ENCODE data around the gene MYEOV. TPM values are rescaled to one million over a fixed set of nuclear protein-coding genes. Genes with fewer than 3 reads are reported as not detected.

The MYEOV gene
- total and polyA plus RNA-seq, 4 donors, result 0.79 to 0.90 TPM; not detected in 2

- H3K9ac ChIP-seq (ENCODE audit: low read depth in 1 of 2, low read length in 2 of 2), result no peak overlapping the region
- H3K9me3 ChIP-seq (ENCODE audit: control insufficient read depth in 4 of 4, low read length in 3 of 4), result no peaks in the 10 kb centered on the region
- TF ChIP-seq GABPA (IDR thresholded peaks at IDR 0.05 in 1 of 2, conservative IDR thresholded peaks at IDR 0.05 in 1 of 2), result no peak
- no peak for TF ChIP-seq NR2F2 (IDR thresholded peaks at IDR 0.05)
- TF ChIP-seq ZBTB33 (IDR thresholded peaks at IDR 0.05), result no peak
- TF ChIP-seq HNF4G (IDR thresholded peaks at IDR 0.05), result no peak
- no peak for TF ChIP-seq ATF3 (IDR thresholded peaks at IDR 0.05)
- TF ChIP-seq FOXA1 (IDR thresholded peaks at IDR 0.05), result no peak
- TF ChIP-seq RAD21 (IDR thresholded peaks at IDR 0.05), result no peak
- no peak for TF ChIP-seq HNF4A (conservative IDR thresholded peaks at IDR 0.05)
- TF ChIP-seq YY1 (IDR thresholded peaks at IDR 0.05), result no peak
- TF ChIP-seq REST (IDR thresholded peaks at IDR 0.05), result no peak
- TF ChIP-seq EGR1 (IDR thresholded peaks at IDR 0.05; ENCODE audit: low read depth in 2 of 2), result no peak
- no peak for TF ChIP-seq SP1 (IDR thresholded peaks at IDR 0.05)
- no peak for TF ChIP-seq RXRA (IDR thresholded peaks at IDR 0.05)
- TF ChIP-seq, protein P1, sequence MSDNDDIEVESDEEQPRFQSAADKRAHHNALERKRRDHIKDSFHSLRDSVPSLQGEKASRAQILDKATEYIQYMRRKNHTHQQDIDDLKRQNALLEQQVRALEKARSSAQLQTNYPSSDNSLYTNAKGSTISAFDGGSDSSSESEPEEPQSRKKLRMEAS (IDR thresholded peaks at IDR 0.05), result no peak
- no peak for TF ChIP-seq TAF1 (conservative IDR thresholded peaks at IDR 0.05)
- DNase-seq (ENCODE audit: low spot score), result no peak
- no peaks in the 10 kb centered on the region for H3K27me3 ChIP-seq (ENCODE audit: control insufficient read depth in 4 of 4, insufficient read depth in 4 of 4, low read length in 3 of 4)
- no peaks in the 10 kb centered on the region for H3K4me1 ChIP-seq (ENCODE audit: control insufficient read depth in 4 of 4, insufficient read depth in 4 of 4, low read length in 3 of 4)
- no peak overlapping the region for H3K27ac ChIP-seq (ENCODE audit: low read depth in 1 of 2, low read length in 2 of 2)
- H3K36me3 ChIP-seq (ENCODE audit: control insufficient read depth in 4 of 4, insufficient read depth in 3 of 4, low read depth in 1 of 4, low read length in 3 of 4), result no peaks in the 10 kb centered on the region
- 83% methylated on average over 7 of the region's 8 CpGs for WGBS
- H3K4me3 ChIP-seq (ENCODE audit: low read depth in 1 of 3, low read length in 3 of 3), result no peak overlapping the region
Measured at GRCh38 chr11:69262918-69263735, 30.8 kb upstream of the MYEOV start.

- no peak for DNase-seq (ENCODE audit: low spot score)
- H3K36me3 ChIP-seq (ENCODE audit: control insufficient read depth in 4 of 4, insufficient read depth in 3 of 4, low read depth in 1 of 4, low read length in 3 of 4), result no peaks in the 10 kb centered on the region
- WGBS, result 67% methylated on average over 3 of the region's 3 CpGs
- TF ChIP-seq YY1 (IDR thresholded peaks at IDR 0.05), result no peak
- no peak for TF ChIP-seq EGR1 (IDR thresholded peaks at IDR 0.05; ENCODE audit: low read depth in 2 of 2)
- no peak for TF ChIP-seq HNF4A (conservative IDR thresholded peaks at IDR 0.05)
- TF ChIP-seq FOXA2 (IDR thresholded peaks at IDR 0.05), result no peak
- TF ChIP-seq REST (IDR thresholded peaks at IDR 0.05), result no peak
- TF ChIP-seq JUND (IDR thresholded peaks at IDR 0.05), result no peak
- no peak for TF ChIP-seq FOXA1 (IDR thresholded peaks at IDR 0.05)
- no peak for TF ChIP-seq HNF4G (IDR thresholded peaks at IDR 0.05)
- no peak for TF ChIP-seq RAD21 (IDR thresholded peaks at IDR 0.05)
- TF ChIP-seq TAF1 (conservative IDR thresholded peaks at IDR 0.05), result no peak
- no peak for TF ChIP-seq RXRA (IDR thresholded peaks at IDR 0.05)
- TF ChIP-seq NR2F2 (IDR thresholded peaks at IDR 0.05), result no peak
- no peak for TF ChIP-seq ZBTB33 (IDR thresholded peaks at IDR 0.05)
Measured at GRCh38 chr11:69263736-69264052, 30.3 kb upstream of the MYEOV start.

More at GRCh38 chr11:69263736-69264052, 30.3 kb upstream of the MYEOV start:
- H3K27ac ChIP-seq (ENCODE audit: low read depth in 1 of 2, low read length in 2 of 2), result no peak overlapping the region
- no peak overlapping the region for H3K9ac ChIP-seq (ENCODE audit: low read depth in 1 of 2, low read length in 2 of 2)
- no peaks in the 10 kb centered on the region for H3K27me3 ChIP-seq (ENCODE audit: control insufficient read depth in 4 of 4, insufficient read depth in 4 of 4, low read length in 3 of 4)
- H3K9me3 ChIP-seq (ENCODE audit: control insufficient read depth in 4 of 4, low read length in 3 of 4), result no peaks in the 10 kb centered on the region
- no peak overlapping the region for H3K4me3 ChIP-seq (ENCODE audit: low read depth in 1 of 3, low read length in 3 of 3)
- H3K4me1 ChIP-seq (ENCODE audit: control insufficient read depth in 4 of 4, insufficient read depth in 4 of 4, low read length in 3 of 4), result no peaks in the 10 kb centered on the region
